ENCODE data around the gene SSH3. TPM values are rescaled to one million over a fixed set of nuclear protein-coding genes. Genes with fewer than 3 reads are reported as not detected.

SSH3 gene
- total RNA-seq, 3 donors from 2014 or later (not counting 1 experiment from before 2014, with no cell fraction given), result 34.3 to 42.7 (median 38.1) TPM

DNA sequence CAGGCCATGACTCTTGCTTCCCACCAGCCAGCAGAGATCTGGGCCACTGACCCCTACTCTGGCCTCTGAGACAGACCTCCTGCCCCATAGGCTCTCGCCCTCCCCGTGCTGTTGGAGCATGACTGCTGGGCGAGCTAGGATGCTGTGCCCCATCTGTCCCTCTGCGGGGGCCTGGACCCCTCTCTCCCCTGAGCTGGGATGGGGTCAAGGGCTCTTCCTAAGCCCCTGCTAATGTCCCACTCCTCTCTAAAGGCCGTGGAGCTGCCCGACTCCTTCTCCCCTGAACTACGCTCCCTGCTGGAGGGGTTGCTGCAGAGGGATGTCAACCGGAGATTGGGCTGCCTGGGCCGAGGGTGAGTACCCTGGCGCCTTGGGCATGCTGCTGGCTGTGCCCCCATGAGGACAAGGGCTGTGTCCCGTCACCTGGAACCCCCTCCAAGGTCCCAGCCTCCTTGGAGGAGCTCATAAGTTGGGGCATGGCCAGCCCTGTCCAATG lies 20.4 kb upstream of the SSH3 start:
- ATAC-seq, result no peak
- intact Hi-C loops (cut with micrococcal nuclease), result no loop called here
- H3K27ac Mint-ChIP-seq, result peak overlapping the region in 1 of 2 donors; percentile 68
- H3K27me3 ChIP-seq (ENCODE audit: control insufficient read depth, insufficient read depth, low read length), result no peaks in the 10 kb centered on the region
- 93% methylated on average over 11 of the region's 11 CpGs for WGBS (ENCODE audit: insufficient coverage)
- H3K36me3 Mint-ChIP-seq, result no peaks in the 10 kb centered on the region
- H3K36me3 ChIP-seq (ENCODE audit: control insufficient read depth, insufficient read depth, low read length), result peaks cover 89% of the 10 kb centered on the region
- TF ChIP-seq CTCF (IDR thresholded peaks at IDR 0.05), result no peak
- no peaks in the 10 kb centered on the region for H3K9me3 ChIP-seq (ENCODE audit: control insufficient read depth, insufficient read depth, low read length)
- no peak overlapping the region for H3K4me3 Mint-ChIP-seq
- no peak overlapping the region for H3K4me3 ChIP-seq (ENCODE audit: low read length)
- H3K27me3 Mint-ChIP-seq (ENCODE audit: low read depth in 2 of 2), result no peaks in the 10 kb centered on the region
- H3K4me1 Mint-ChIP-seq, result peaks cover 35 to 50% of the 10 kb centered on the region in 2 donors
- no peaks in the 10 kb centered on the region for H3K9me3 Mint-ChIP-seq
- peak overlapping the region; percentile 9 for H3K27ac ChIP-seq (ENCODE audit: low read length)
- no peak for DNase-seq
- H3K4me1 ChIP-seq (ENCODE audit: control insufficient read depth, insufficient read depth, low read length), result peaks cover 100% of the 10 kb centered on the region

- ATAC-seq (no peak), DNase-seq (no peak)
- Histone ChIP-seq H3K4me1 (ENCODE audit: control insufficient read depth, insufficient read depth, low read length) (peaks cover 99% of the 10 kb centered on the region), H3K27ac (ENCODE audit: low read length) (peak overlapping the region; percentile 9), H3K36me3 (ENCODE audit: control insufficient read depth, insufficient read depth, low read length) (peaks cover 83% of the 10 kb centered on the region), H3K27me3 (ENCODE audit: control insufficient read depth, insufficient read depth, low read length) (no peaks in the 10 kb centered on the region), H3K9me3 (ENCODE audit: control insufficient read depth, insufficient read depth, low read length) (no peaks in the 10 kb centered on the region), H3K4me3 (ENCODE audit: low read length) (no peak overlapping the region)
- Mint-ChIP-seq H3K36me3 (no peaks in the 10 kb centered on the region), H3K4me1 (peaks cover 37 to 52% of the 10 kb centered on the region in 2 donors), H3K27me3 (ENCODE audit: low read depth in 2 of 2) (no peaks in the 10 kb centered on the region), H3K4me3 (no peak overlapping the region), H3K9me3 (no peaks in the 10 kb centered on the region), H3K27ac (peak overlapping the region; percentile 27 to 68)
- TF ChIP-seq CTCF (IDR thresholded peaks at IDR 0.05), result no peak
- 86% methylated on average over 13 of the region's 13 CpGs for WGBS (ENCODE audit: insufficient coverage)
- intact Hi-C loops (cut with micrococcal nuclease), result no loop called here
Observed at GRCh38 chr11:67283481-67283963, 19.8 kb upstream of the SSH3 start.

DNA sequence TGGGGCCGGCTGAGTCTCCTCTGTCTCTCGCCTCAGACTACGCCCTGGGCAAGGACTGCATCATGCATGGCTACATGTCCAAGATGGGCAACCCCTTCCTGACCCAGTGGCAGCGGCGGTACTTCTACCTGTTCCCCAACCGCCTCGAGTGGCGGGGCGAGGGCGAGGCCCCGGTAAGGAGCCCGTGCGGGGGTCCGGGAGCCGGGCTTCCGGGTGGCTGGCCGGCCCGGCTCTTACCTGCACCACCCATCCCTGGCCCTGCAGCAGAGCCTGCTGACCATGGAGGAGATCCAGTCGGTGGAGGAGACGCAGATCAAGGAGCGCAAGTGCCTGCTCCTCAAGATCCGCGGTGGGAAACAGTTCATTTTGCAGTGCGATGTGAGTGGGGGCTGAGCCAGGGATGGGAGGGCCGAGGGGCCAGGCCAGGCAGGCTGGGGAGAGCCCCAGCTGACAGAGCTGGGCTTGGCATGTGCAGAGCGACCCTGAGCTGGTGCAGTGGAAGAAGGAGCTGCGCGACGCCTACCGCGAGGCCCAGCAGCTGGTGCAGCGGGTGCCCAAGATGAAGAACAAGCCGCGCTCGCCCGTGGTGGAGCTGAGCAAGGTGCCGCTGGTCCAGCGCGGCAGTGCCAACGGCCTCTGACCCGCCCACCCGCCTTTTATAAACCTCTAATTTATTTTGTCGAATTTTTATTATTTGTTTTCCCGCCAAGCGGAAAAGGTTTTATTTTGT lies 18.4 kb upstream of the SSH3 start:
- peak overlapping the region; percentile 68 to 100 for H3K27ac Mint-ChIP-seq
- H3K4me3 Mint-ChIP-seq, result no peak overlapping the region
- H3K4me1 ChIP-seq (ENCODE audit: control insufficient read depth, insufficient read depth, low read length), result peaks cover 91% of the 10 kb centered on the region
- H3K36me3 ChIP-seq (ENCODE audit: control insufficient read depth, insufficient read depth, low read length), result peaks cover 69% of the 10 kb centered on the region
- 89% methylated on average over 43 of the region's 45 CpGs for WGBS (ENCODE audit: insufficient coverage)
- no peak for TF ChIP-seq CTCF (IDR thresholded peaks at IDR 0.05)
- peak overlapping the region; percentile 97 for H3K27ac ChIP-seq (ENCODE audit: low read length)
- no peaks in the 10 kb centered on the region for H3K27me3 ChIP-seq (ENCODE audit: control insufficient read depth, insufficient read depth, low read length)
- intact Hi-C loops (cut with micrococcal nuclease), result loop anchor here (5.0 kb wide), 2 partner anchors 33 to 87 kb away; partner anchors contain the start of gene CLCF1
- H3K4me3 ChIP-seq (ENCODE audit: low read length), result no peak overlapping the region
- H3K36me3 Mint-ChIP-seq, result no peaks in the 10 kb centered on the region
- ATAC-seq, result no peak
- H3K4me1 Mint-ChIP-seq, result peaks cover 30 to 46% of the 10 kb centered on the region in 2 donors
- H3K27me3 Mint-ChIP-seq (ENCODE audit: low read depth in 2 of 2), result no peaks in the 10 kb centered on the region
- DNase-seq, result peak in 1 of 2 donors; percentile 45
- H3K9me3 Mint-ChIP-seq, result no peaks in the 10 kb centered on the region
- H3K9me3 ChIP-seq (ENCODE audit: control insufficient read depth, insufficient read depth, low read length), result no peaks in the 10 kb centered on the region
